Sigmoid colon (tissue), 4 donors: Measurements from ENCODE around the gene RNF8.

Source experiments
- POLR2A ChIP-seq, 2 donors: fragments of 450-650 bp; IDR thresholded peaks; one replicate each; pipeline ENCODE4 v1.6.1; 2016; ENCODE audit warnings: antibody characterized with exemption in 2 of 2, mild to moderate bottlenecking in 2 of 2, moderate library complexity in 2 of 2
- POLR2AphosphoS5 ChIP-seq, 4 donors: sonication (generic); formaldehyde crosslinking; IDR thresholded peaks; one replicate each; pipeline ENCODE4 v1.6.1; 2017; ENCODE audit warnings: antibody characterized with exemption in 4 of 4
- TF ChIP-seq, protein P1 (sequence below), 4 experiments: fragments of 450-650 bp in 3 of 4; fragments of 200-600 bp in 1 of 4; IDR thresholded peaks; one replicate each; pipeline ENCODE4 v1.5.1; 2016 to 2019; ENCODE audit warnings: antibody characterized with exemption in 4 of 4, mild to moderate bottlenecking in 3 of 4, moderate library complexity in 2 of 4

DNA sequence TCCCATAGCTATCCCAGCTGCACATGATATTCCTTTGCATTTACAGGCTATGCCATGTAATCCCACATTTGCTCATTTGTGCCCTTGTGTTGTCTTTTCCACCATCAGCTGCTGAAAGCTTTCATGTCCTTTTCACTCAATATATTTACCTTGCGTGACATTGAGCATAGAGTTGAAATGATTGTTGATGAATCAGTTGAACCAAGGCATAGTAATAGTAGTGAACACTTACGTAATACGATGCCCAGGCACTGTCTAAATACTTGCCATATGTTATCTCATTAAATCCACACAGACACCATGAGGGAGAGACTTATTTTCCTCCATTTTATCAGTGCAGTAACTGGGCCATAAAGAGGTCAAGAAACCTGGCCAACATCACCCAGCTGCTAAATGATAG is 13.1 kb downstream of the RNF8 start:
- TF ChIP-seq, protein P1, sequence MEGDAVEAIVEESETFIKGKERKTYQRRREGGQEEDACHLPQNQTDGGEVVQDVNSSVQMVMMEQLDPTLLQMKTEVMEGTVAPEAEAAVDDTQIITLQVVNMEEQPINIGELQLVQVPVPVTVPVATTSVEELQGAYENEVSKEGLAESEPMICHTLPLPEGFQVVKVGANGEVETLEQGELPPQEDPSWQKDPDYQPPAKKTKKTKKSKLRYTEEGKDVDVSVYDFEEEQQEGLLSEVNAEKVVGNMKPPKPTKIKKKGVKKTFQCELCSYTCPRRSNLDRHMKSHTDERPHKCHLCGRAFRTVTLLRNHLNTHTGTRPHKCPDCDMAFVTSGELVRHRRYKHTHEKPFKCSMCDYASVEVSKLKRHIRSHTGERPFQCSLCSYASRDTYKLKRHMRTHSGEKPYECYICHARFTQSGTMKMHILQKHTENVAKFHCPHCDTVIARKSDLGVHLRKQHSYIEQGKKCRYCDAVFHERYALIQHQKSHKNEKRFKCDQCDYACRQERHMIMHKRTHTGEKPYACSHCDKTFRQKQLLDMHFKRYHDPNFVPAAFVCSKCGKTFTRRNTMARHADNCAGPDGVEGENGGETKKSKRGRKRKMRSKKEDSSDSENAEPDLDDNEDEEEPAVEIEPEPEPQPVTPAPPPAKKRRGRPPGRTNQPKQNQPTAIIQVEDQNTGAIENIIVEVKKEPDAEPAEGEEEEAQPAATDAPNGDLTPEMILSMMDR (IDR thresholded peaks at IDR 0.05), result no peak
- TF ChIP-seq POLR2A (IDR thresholded peaks at IDR 0.05), result no peak
- no peak for TF ChIP-seq POLR2AphosphoS5 (IDR thresholded peaks at IDR 0.05)
